GM12878 (cell line): ENCODE measurements around the gene ZFYVE19. TPM values are rescaled to one million over a fixed set of nuclear protein-coding genes. Genes with fewer than 3 reads are reported as not detected.

Source experiments
- ATAC-seq: fragments of 200-7000 bp; cut with Tn5 transposase; 3 replicates; pipeline ENCODE4 v1.9.1; 2020; ENCODE audit warnings: mild to moderate bottlenecking, moderate library complexity
- BruUV-seq: library from RNA; stranded (reverse); fragments of 400-500 nt; replicated peaks from 2 replicates; lab custom pipeline; 2021; lab: Mats Ljungman, UMichigan
- CTCF ChIA-PET: fragments of 300-600 bp; sonication (Branson Sonifier 250); formaldehyde crosslinking; extraction: SDS; loops from one replicate; lab custom pipeline; 2021; ENCODE audit warnings: inconsistent platforms; lab: Yijun Ruan, JAX
- POLR2A ChIA-PET: fragments of 350-600 bp; formaldehyde crosslinking; extraction: SDS; loops from one replicate; lab custom pipeline; 2021; ENCODE audit warnings: inconsistent platforms; lab: Charles Lee
- RAD21 ChIA-PET: fragments of 300-600 bp; sonication (Branson Sonifier 250); formaldehyde crosslinking; loops from one replicate; lab custom pipeline; 2023; ENCODE audit warnings: antibody characterized with exemption; ENCODE audit not compliant: unreplicated experiment; lab: Charles Lee
- SMC1A ChIA-PET: fragments of 300-600 bp; sonication (Branson Sonifier 250); formaldehyde crosslinking; loops from one replicate; lab custom pipeline; 2023; ENCODE audit not compliant: unreplicated experiment, uncharacterized antibody; lab: Charles Lee
- DNase-seq: peaks from one replicate; pipeline ENCODE4 v3.0.0-alpha.2; 2011; ENCODE audit warnings: low read depth, low spot score
- FAIRE-seq: peaks from 3 replicates; lab custom pipeline; 2011; peaks lifted over from hg19 to GRCh38; lab: Jason Lieb, UNC
- H2AFZ ChIP-seq: 2 replicates; pipeline ENCODE4 v1.6.0; 2011; ENCODE audit warnings: low read depth, low read length, control low read depth; ENCODE audit not compliant: control insufficient read depth
- H3K27ac ChIP-seq: 2 replicates; pipeline ENCODE4 v1.5.1; 2011; ENCODE audit warnings: control low read depth; ENCODE audit not compliant: control insufficient read depth, insufficient read depth
- H3K27me3 ChIP-seq, 2 experiments: replicated peaks in 1 of 2; 2 replicates each; pipeline versions ENCODE4 v1.6.0 to v1.6.1; 2011; ENCODE audit warnings: low read length in 1 of 2; ENCODE audit not compliant: control insufficient read depth in 2 of 2, insufficient read depth in 2 of 2
- H3K36me3 ChIP-seq, 2 experiments: 2 replicates each; pipeline ENCODE4 v1.5.1; 2011; ENCODE audit warnings: low read length in 1 of 2; ENCODE audit not compliant: control insufficient read depth in 2 of 2, insufficient read depth in 2 of 2
- H3K4me1 ChIP-seq: 2 replicates; pipeline ENCODE4 v1.6.1; 2011; ENCODE audit warnings: mild to moderate bottlenecking, low read length, moderate library complexity, mixed read lengths; ENCODE audit not compliant: control insufficient read depth, insufficient read depth
- H3K4me2 ChIP-seq: 2 replicates; pipeline ENCODE4 v1.6.0; 2011; ENCODE audit warnings: control low read depth; ENCODE audit not compliant: control insufficient read depth, insufficient read depth
- H3K4me3 ChIP-seq: fragments of 200-600 bp; sonication (generic); 2 replicates; pipeline ENCODE4 v1.5.1; 2016
- H3K79me2 ChIP-seq: 2 replicates; pipeline ENCODE4 v1.6.0; 2011; ENCODE audit warnings: low read length; ENCODE audit not compliant: control insufficient read depth, insufficient read depth
- H3K9ac ChIP-seq: 2 replicates; pipeline ENCODE4 v1.8.0; 2011; ENCODE audit warnings: low read length, control low read depth, mixed read lengths; ENCODE audit not compliant: control insufficient read depth, insufficient read depth
- H3K9me3 ChIP-seq: replicated peaks from 3 replicates; pipeline ENCODE4 v1.5.1; 2011; ENCODE audit warnings: mild to moderate bottlenecking, low read length; ENCODE audit not compliant: control insufficient read depth, insufficient read depth
- H4K20me1 ChIP-seq: 2 replicates; pipeline ENCODE4 v1.6.0; 2011; ENCODE audit not compliant: control insufficient read depth, insufficient read depth
- BCLAF1 ChIP-seq: fragments of 450-650 bp; IDR thresholded peaks from 2 replicates; pipeline ENCODE4 v1.6.1; 2017; ENCODE audit warnings: antibody characterized with exemption, mild to moderate bottlenecking, moderate library complexity
- CBFB ChIP-seq: IDR thresholded peaks from 2 replicates; pipeline ENCODE4 v1.6.1; 2016; ENCODE audit warnings: antibody characterized with exemption, low read depth
- CREM ChIP-seq: IDR thresholded peaks from 2 replicates; pipeline ENCODE4 v1.6.1; 2014; ENCODE audit warnings: antibody characterized with exemption, low read depth
- CUX1 ChIP-seq: IDR thresholded peaks from 2 replicates; pipeline ENCODE4 v1.6.1; 2012; ENCODE audit warnings: improper control_type of control experiment, low read depth, low read length; ENCODE audit not compliant: insufficient replicate concordance
- FOXM1 ChIP-seq: IDR thresholded peaks from 2 replicates; pipeline ENCODE4 v1.6.1; 2012; ENCODE audit warnings: low read depth, mild to moderate bottlenecking, inconsistent platforms, low read length, moderate library complexity
- IKZF2 ChIP-seq, 2 experiments: fragments of 450-650 bp; IDR thresholded peaks; 2 replicates each; pipeline ENCODE4 v1.6.1; 2017; ENCODE audit warnings: mild to moderate bottlenecking in 2 of 2, moderate library complexity in 2 of 2
- MEF2A ChIP-seq: IDR thresholded peaks from 2 replicates; pipeline ENCODE4 v1.6.1; 2011; ENCODE audit warnings: low read depth, mild to moderate bottlenecking, low read length, moderate library complexity; ENCODE audit not compliant: insufficient read depth
- MEF2B ChIP-seq: fragments of 450-650 bp; IDR thresholded peaks from 2 replicates; pipeline ENCODE4 v1.6.1; 2018; ENCODE audit warnings: mild to moderate bottlenecking, moderate library complexity; ENCODE audit not compliant: partially characterized antibody, poor library complexity, severe bottlenecking
- NFIC ChIP-seq: IDR thresholded peaks from 2 replicates; pipeline ENCODE4 v1.6.1; 2012; ENCODE audit warnings: low read depth, mild to moderate bottlenecking, inconsistent platforms, low read length, moderate library complexity
- NR2F1 ChIP-seq: fragments of 450-650 bp; conservative IDR thresholded peaks from 2 replicates; pipeline ENCODE4 v1.6.1; 2017; ENCODE audit warnings: mild to moderate bottlenecking
- RAD21 ChIP-seq: IDR thresholded peaks from 2 replicates; pipeline ENCODE4 v1.6.1; 2011; ENCODE audit warnings: mild to moderate bottlenecking, low read depth, low read length, moderate library complexity; ENCODE audit not compliant: insufficient read depth
- RCOR1 ChIP-seq: conservative IDR thresholded peaks from 2 replicates; pipeline ENCODE4 v1.6.1; 2012; ENCODE audit warnings: low read depth, low read length, improper control_type of control experiment
- RFX5 ChIP-seq: IDR thresholded peaks from 2 replicates; pipeline ENCODE4 v1.6.1; 2011; ENCODE audit warnings: low read depth, low read length, improper control_type of control experiment
- RUNX3 ChIP-seq: IDR thresholded peaks from 2 replicates; pipeline ENCODE4 v1.6.1; 2012; ENCODE audit warnings: low read length, inconsistent platforms
- SIX5 ChIP-seq: IDR thresholded peaks from 2 replicates; pipeline ENCODE4 v1.6.1; 2011; ENCODE audit warnings: mild to moderate bottlenecking, low read depth, low read length, moderate library complexity; ENCODE audit not compliant: severe bottlenecking
- STAT1 ChIP-seq: fragments of 450-650 bp; conservative IDR thresholded peaks from 2 replicates; pipeline ENCODE4 v1.6.1; 2014; ENCODE audit warnings: antibody characterized with exemption, mild to moderate bottlenecking
- ZNF24 ChIP-seq: fragments of 450-650 bp; IDR thresholded peaks from 2 replicates; pipeline ENCODE4 v1.6.1; 2017; ENCODE audit warnings: antibody characterized with exemption, mild to moderate bottlenecking
- ZNF622 ChIP-seq: fragments of 450-650 bp; IDR thresholded peaks from 2 replicates; pipeline ENCODE4 v1.6.1; 2017; ENCODE audit warnings: mild to moderate bottlenecking, inconsistent platforms
- WGBS: methylation state at CpG from one replicate; pipeline ENCODE4 v1.1.6; 2016; ENCODE audit warnings: low lambda C conversion rate; ENCODE audit not compliant: insufficient replicate concordance, insufficient coverage; ENCODE audit errors: missing lambda C conversion rate; 5-methylcytosine and 5-hydroxymethylcytosine counted together
- in situ Hi-C: fragments of 300-500 bp; cut with MboI; formaldehyde crosslinking; loops from 9 replicates; pipeline ENCODE4 v1.14.3; 2018; ENCODE audit warnings: mixed read lengths
- intact Hi-C: fragments of 100-400 bp; cut with micrococcal nuclease; formaldehyde crosslinking; loops from one replicate; pipeline ENCODE4 v1.14.2; 2022; ENCODE audit not compliant: unreplicated experiment
- polyA plus RNA-seq, 11 experiments: library from polyadenylated mRNA; depleted of rRNA in 4 of 11; unstranded in 6 of 11; stranded (reverse) in 5 of 11; fragments of >200 nt; fragmentation: Nextera tagmentation in 4 of 11; fragmentation: Illumina TruSeq in 1 of 11; extraction: Ambion mirVana in 4 of 11; extraction: Trizol in 1 of 11; gene quantifications; 1 replicate in 1 of 11; 2 replicates in 10 of 11; pipeline versions ENCODE4 v1.2.1 to v1.2.3, GENCODE V29; 2011 to 2016; ENCODE audit warnings: inconsistent platforms in 2 of 11, missing spikeins in 2 of 11, low read depth in 1 of 11
- total RNA-seq, 4 experiments: library from RNA; depleted of rRNA in 3 of 4; stranded (reverse); fragments of >200 nt in 3 of 4; fragmentation: Illumina TruSeq in 1 of 4; extraction: Trizol in 1 of 4; gene quantifications; 2 replicates each; pipeline versions ENCODE4 v1.2.1 to v1.2.3, GENCODE V29; 2013 to 2021

The ZFYVE19 gene
- total and polyA plus RNA-seq, 10 of the 15 experiments (the other 5 are each of a cell fraction or from before 2014, with no cell fraction given): 1.7 to 36.3 (median 17.0) TPM

GRCh38 chr15:40789999-40790398, 16.9 kb upstream of the ZFYVE19 start:
- no peak overlapping the region for H3K4me2 ChIP-seq
- intact Hi-C loops (no loop called here), in situ Hi-C loops (loop anchor here (5.0 kb wide), 1 partner anchor 273 kb away; no protein-coding TSS in a partner anchor)
- ATAC-seq (no peak), FAIRE-seq (no peak), DNase-seq (no peak)
- H3K36me3 ChIP-seq: peaks cover 0 to 7% of the 10 kb centered on the region in 2 experiments; a peak in 2 of 4 replicates
- no peaks in the 10 kb centered on the region for H3K27me3 ChIP-seq
- H3K9ac ChIP-seq: no peak overlapping the region
- ChIA-PET CTCF (interaction anchor here (0.5 to 1.5 kb wide), 3 partner anchors 7 to 69 kb away, joined by 3 to 4 read pairs (median 4); no protein-coding TSS in a partner anchor), RAD21 (no interaction called here), SMC1A (no interaction called here), POLR2A (interaction anchor here (0.7 kb wide), 1 partner anchor 50 kb away, joined by 7 read pairs; no protein-coding TSS in a partner anchor)
- H3K4me3 ChIP-seq: no peak overlapping the region
- H2AFZ ChIP-seq: no peak overlapping the region
- no peaks in the 10 kb centered on the region for H4K20me1 ChIP-seq
- peaks cover 5% of the 10 kb centered on the region for H3K79me2 ChIP-seq
- BruUV-seq: no TSS peak
- H3K27ac ChIP-seq: no peak overlapping the region
- H3K9me3 ChIP-seq: no peaks in the 10 kb centered on the region
- H3K4me1 ChIP-seq: peaks cover 9% of the 10 kb centered on the region
- 98% methylated on average over 8 of the region's 8 CpGs for WGBS
- TF ChIP-seq IKZF2 (IDR thresholded peaks at IDR 0.05) (no peak), SIX5 (no peak), ZNF622 (no peak), MEF2A (no peak), STAT1 (no peak), RUNX3 (no peak), RAD21 (no peak), MEF2B (no peak), RFX5 (no peak), CBFB (no peak), CREM (no peak), ZNF24 (no peak), CUX1 (no peak), FOXM1 (no peak), NR2F1 (no peak), RCOR1 (no peak), NFIC (no peak), BCLAF1 (no peak)
